Stimulated activated CD4-positive, alpha-beta T cell treated with anti-CD3 and anti-CD28 coated beads, Interleukin-2, amount 100 ng/mL, for 24 hours (primary cell): ENCODE data around the gene DIS3L2.

Experiments
- DNase-seq, 2 donors: peaks; one replicate each; pipeline ENCODE4 v3.0.0-alpha.2; 2020

DIS3L2 gene

GRCh38 chr2:232339121-232340081 is 377.9 kb downstream of the DIS3L2 start:
- DNase-seq: no peak

GRCh38 chr2:232340171-232340935 is 378.8 kb downstream of the DIS3L2 start:
- DNase-seq: no peak

GRCh38 chr2:232341061-232341738 is 379.7 kb downstream of the DIS3L2 start:
- no peak for DNase-seq

- DNase-seq: no peak
Observed at GRCh38 chr2:232341739-232342126, 380.2 kb downstream of the DIS3L2 start.

- no peak for DNase-seq
Observed at GRCh38 chr2:232342635-232343565, 381.4 kb downstream of the DIS3L2 start.

GRCh38 chr2:232343821-232344220 is 382.3 kb downstream of the DIS3L2 start:
- no peak for DNase-seq

- no peak for DNase-seq
Observed at GRCh38 chr2:232345251-232345650, 383.7 kb downstream of the DIS3L2 start.

- DNase-seq: no peak
Observed at GRCh38 chr2:232347369-232347768, 385.9 kb downstream of the DIS3L2 start.

- DNase-seq: no peak
Observed at GRCh38 chr2:232348936-232349335, 387.4 kb downstream of the DIS3L2 start.

GRCh38 chr2:232349546-232349945 is 388.0 kb downstream of the DIS3L2 start:
- no peak for DNase-seq

GRCh38 chr2:232349946-232350635 is 388.6 kb downstream of the DIS3L2 start:
- DNase-seq: no peak

- DNase-seq: no peak
Observed at GRCh38 chr2:232350804-232351685, 389.5 kb downstream of the DIS3L2 start.

GRCh38 chr2:232351686-232352510 is 390.4 kb downstream of the DIS3L2 start:
- no peak for DNase-seq

GRCh38 chr2:232352511-232353091 is 391.1 kb downstream of the DIS3L2 start:
- no peak for DNase-seq

GRCh38 chr2:232353096-232353495 is 391.6 kb downstream of the DIS3L2 start:
- DNase-seq: no peak

GRCh38 chr2:232353660-232354059 is 392.1 kb downstream of the DIS3L2 start:
- DNase-seq: no peak

- no peak for DNase-seq
Observed at GRCh38 chr2:232354069-232354468, 392.6 kb downstream of the DIS3L2 start.

GRCh38 chr2:232361646-232362045 is 400.1 kb downstream of the DIS3L2 start:
- no peak for DNase-seq
